Lower lobe of right lung (tissue), 2 donors: ENCODE measurements around the gene SGK1. TPM values are rescaled to one million over a fixed set of nuclear protein-coding genes. Genes with fewer than 3 reads are reported as not detected.
"Not testable (repeated sequence)": the region's sequence is repeated elsewhere in the genome, so short reads cannot be mapped to it uniquely, and the experiment has no call there.

Experiments
- ATAC-seq, 2 donors: fragments of 200-7000 bp; cut with Tn5 transposase; one replicate each; pipeline ENCODE4 v1.9.1; 2020 to 2022; ENCODE audit warnings: mild to moderate bottlenecking in 2 of 2, moderate library complexity in 2 of 2
- DNase-seq: peaks from one replicate; pipeline ENCODE4 v3.0.0-alpha.2; 2020
- H3K27ac ChIP-seq: fragments of 200-600 bp; one replicate; pipeline ENCODE4 v1.8.0; 2022
- H3K27me3 ChIP-seq: fragments of 200-600 bp; one replicate; pipeline ENCODE4 v1.8.0; 2022; ENCODE audit warnings: low read depth
- H3K36me3 ChIP-seq: fragments of 200-600 bp; one replicate; pipeline ENCODE4 v1.8.0; 2022; ENCODE audit warnings: mild to moderate bottlenecking
- H3K4me1 ChIP-seq: fragments of 200-600 bp; one replicate; pipeline ENCODE4 v1.8.0; 2022
- H3K4me3 ChIP-seq: fragments of 200-600 bp; one replicate; pipeline ENCODE4 v1.8.0; 2022; ENCODE audit warnings: mild to moderate bottlenecking
- H3K9me3 ChIP-seq: fragments of 200-600 bp; one replicate; pipeline ENCODE4 v1.8.0; 2022
- CTCF ChIP-seq: fragments of 200-600 bp; IDR thresholded peaks from one replicate; pipeline ENCODE4 v1.8.0; 2022; ENCODE audit warnings: antibody characterized with exemption, mild to moderate bottlenecking
- intact Hi-C: fragments of 100-400 bp; cut with DNase I; formaldehyde crosslinking; loops from one replicate; pipeline ENCODE4 v1.11.0; 2022
- total RNA-seq: library from RNA; stranded (reverse); fragmentation: NEBNext Ultra II Directional; extraction: Animal tissue kit (Norgen Biotek cat#: 25700); gene quantifications from one replicate; pipeline ENCODE4 v1.2.1, GENCODE V29; 2021
- donor health status: DM: no; HTN: yes; CAD: no; lungs with severe emphysema.

SGK1 gene
- total RNA-seq, 1 donor from 2014 or later = 195 TPM

GRCh38 chr6:134207421-134207820 lies 110.5 kb downstream of the SGK1 start:
- H3K27ac ChIP-seq = no peak overlapping the region
- no peak for DNase-seq
- H3K36me3 ChIP-seq = no peaks in the 10 kb centered on the region
- no peaks in the 10 kb centered on the region for H3K9me3 ChIP-seq
- H3K27me3 ChIP-seq = no peaks in the 10 kb centered on the region
- H3K4me3 ChIP-seq = no peak overlapping the region
- TF ChIP-seq CTCF = no peak
- ATAC-seq = no peak
- no peaks in the 10 kb centered on the region for H3K4me1 ChIP-seq
- intact Hi-C loops = no loop called here

- H3K27me3 ChIP-seq = no peaks in the 10 kb centered on the region
- H3K27ac ChIP-seq = no peak overlapping the region
- no peaks in the 10 kb centered on the region for H3K9me3 ChIP-seq
- H3K36me3 ChIP-seq = no peaks in the 10 kb centered on the region
- TF ChIP-seq CTCF = no peak
- no peak overlapping the region for H3K4me3 ChIP-seq
- ATAC-seq (no peak), DNase-seq (no peak)
- H3K4me1 ChIP-seq = no peaks in the 10 kb centered on the region
- intact Hi-C loops = no loop called here
Measured at GRCh38 chr6:134205366-134205765, 112.5 kb downstream of the SGK1 start.

GRCh38 chr6:134204759-134205158 lies 113.2 kb downstream of the SGK1 start:
- H3K36me3 ChIP-seq, H3K27ac ChIP-seq, H3K4me3 ChIP-seq, H3K4me1 ChIP-seq, H3K27me3 ChIP-seq, DNase-seq, H3K9me3 ChIP-seq, ATAC-seq, intact Hi-C loops: not testable (repeated sequence)

- no peak for TF ChIP-seq CTCF
- H3K4me3 ChIP-seq = no peak overlapping the region
- intact Hi-C loops = no loop called here
- ATAC-seq (no peak), DNase-seq (no peak)
- H3K27me3 ChIP-seq = no peaks in the 10 kb centered on the region
- no peak overlapping the region for H3K27ac ChIP-seq
- H3K9me3 ChIP-seq = no peaks in the 10 kb centered on the region
- H3K36me3 ChIP-seq = no peaks in the 10 kb centered on the region
- no peaks in the 10 kb centered on the region for H3K4me1 ChIP-seq
Measured at GRCh38 chr6:134204031-134204430, 113.9 kb downstream of the SGK1 start.

- intact Hi-C loops = no loop called here
- Histone ChIP-seq H3K4me1 (no peaks in the 10 kb centered on the region), H3K36me3 (no peaks in the 10 kb centered on the region), H3K27me3 (no peaks in the 10 kb centered on the region), H3K4me3 (no peak overlapping the region), H3K27ac (no peak overlapping the region), H3K9me3 (no peaks in the 10 kb centered on the region)
- TF ChIP-seq CTCF = no peak
- DNase-seq (no peak), ATAC-seq (no peak)
Measured at GRCh38 chr6:134201716-134202115, 116.2 kb downstream of the SGK1 start.

- ATAC-seq = no peak
- no peak for DNase-seq
- no peaks in the 10 kb centered on the region for H3K36me3 ChIP-seq
- no peaks in the 10 kb centered on the region for H3K9me3 ChIP-seq
- no peak for TF ChIP-seq CTCF
- H3K4me3 ChIP-seq = no peak overlapping the region
- intact Hi-C loops = no loop called here
- H3K27ac ChIP-seq = no peak overlapping the region
- H3K4me1 ChIP-seq = no peaks in the 10 kb centered on the region
- H3K27me3 ChIP-seq = no peaks in the 10 kb centered on the region
Measured at GRCh38 chr6:134199848-134200606, 117.9 kb downstream of the SGK1 start.
